ENCODE measurements around the gene NXPH3. TPM values are rescaled to one million over a fixed set of nuclear protein-coding genes. Genes with fewer than 3 reads are reported as not detected.
A peak's percentile ranks its signal among the peaks of the same experiment; 100 is the strongest.

The NXPH3 gene
- total and polyA plus RNA-seq, 2 of the 13 experiments (the other 11 are each of a cell fraction or from before 2014, with no cell fraction given), result 0.04 to 0.58 TPM

GRCh38 chr17:49556223-49556943 lies 19.3 kb upstream of the NXPH3 start (continued):
- TF ChIP-seq ZBTB40 (IDR thresholded peaks at IDR 0.05), result no peak
- no peak for TF ChIP-seq ZBTB40 (CRISPR knock-in tag; IDR thresholded peaks at IDR 0.05)
- peak; percentile 78; the same call in 1 of the 2 replicates for TF ChIP-seq ZNF441 (CRISPR knock-in tag; IDR thresholded peaks at IDR 0.05; ENCODE audit: borderline replicate concordance)
- TF ChIP-seq ZNF781 (CRISPR knock-in tag; IDR thresholded peaks at IDR 0.05; ENCODE audit: borderline replicate concordance, not compliant biosample characterization), result no peak
- no peak for TF ChIP-seq ETS1 (CRISPR knock-in tag; IDR thresholded peaks at IDR 0.05)
- peak; percentile 50; the same call in 1 of the 2 replicates for TF ChIP-seq FOXA3 (CRISPR knock-in tag; IDR thresholded peaks at IDR 0.05)
- TF ChIP-seq ZNF281 (CRISPR knock-in tag; IDR thresholded peaks at IDR 0.05; ENCODE audit: borderline replicate concordance), result peak; percentile 51; the same call in 1 of the 2 replicates
- peak; percentile 76; the same call in 1 of the 2 replicates for TF ChIP-seq IRF9 (CRISPR knock-in tag; IDR thresholded peaks at IDR 0.05; ENCODE audit: borderline replicate concordance)
- peak; percentile 83 for TF ChIP-seq ZGPAT (CRISPR knock-in tag; IDR thresholded peaks at IDR 0.05)
- peak; percentile 71; the same call in 1 of the 2 replicates for TF ChIP-seq EED (CRISPR knock-in tag; IDR thresholded peaks at IDR 0.05)
- TF ChIP-seq ATAD3A (CRISPR knock-in tag; IDR thresholded peaks at IDR 0.05), result peak; percentile 40; the same call in 1 of the 2 replicates
- TF ChIP-seq ZNF792 (CRISPR knock-in tag; IDR thresholded peaks at IDR 0.05), result peak; percentile 70; the same call in 1 of the 2 replicates

Data from HepG2 (cell line).